OCI-LY7 (cell line): Measurements from ENCODE around the gene GPR78. TPM values are rescaled to one million over a fixed set of nuclear protein-coding genes. Genes with fewer than 3 reads are reported as not detected.

ENCODE experiments used
- BruUV-seq: library from RNA; stranded (reverse); fragments of 400-500 nt; replicated peaks from 2 replicates; lab custom pipeline; 2021; lab: Mats Ljungman, UMichigan
- CTCF ChIA-PET: fragments of 300-600 bp; sonication (Branson Sonifier 250); formaldehyde crosslinking; loops from one replicate; lab custom pipeline; 2022; ENCODE audit warnings: antibody characterized with exemption; ENCODE audit not compliant: unreplicated experiment; lab: Charles Lee
- POLR2A ChIA-PET: fragments of 300-600 bp; sonication (Branson Sonifier 250); formaldehyde crosslinking; loops from one replicate; lab custom pipeline; 2022; ENCODE audit warnings: antibody characterized with exemption; lab: Charles Lee
- DNase-seq: peaks from one replicate; pipeline ENCODE4 v3.0.0-alpha.2; 2015; ENCODE audit warnings: low spot score
- H2AFZ ChIP-seq: fragments of 200-600 bp; sonication (generic), shearing (Covaris generic); 2 replicates; pipeline ENCODE4 v1.6.1; 2014; ENCODE audit warnings: mild to moderate bottlenecking, antibody characterized with exemption, low read length, moderate library complexity
- H3K27ac ChIP-seq: fragments of 200-600 bp; sonication (generic); 2 replicates; pipeline ENCODE4 v1.5.1; 2014; ENCODE audit warnings: mixed run types, low read depth, mild to moderate bottlenecking, moderate library complexity, low read length, inconsistent platforms; ENCODE audit not compliant: poor library complexity, severe bottlenecking
- H3K36me3 ChIP-seq: fragments of 200-600 bp; sonication (generic); 2 replicates; pipeline ENCODE4 v1.6.1; 2014; ENCODE audit warnings: mild to moderate bottlenecking, antibody characterized with exemption, low read length, moderate library complexity, mixed read lengths; ENCODE audit not compliant: insufficient read depth
- H3K4me1 ChIP-seq: fragments of 200-600 bp; sonication (generic); 2 replicates; pipeline ENCODE4 v1.5.1; 2014; ENCODE audit warnings: mild to moderate bottlenecking, low read length; ENCODE audit not compliant: insufficient read depth, poor library complexity, severe bottlenecking
- H3K4me2 ChIP-seq: fragments of 200-600 bp; sonication (generic); 2 replicates; pipeline ENCODE4 v1.6.1; 2014; ENCODE audit warnings: mild to moderate bottlenecking, low read length
- H3K4me3 ChIP-seq: fragments of 200-600 bp; sonication (generic); 2 replicates; pipeline ENCODE4 v1.5.1; 2014; ENCODE audit warnings: mild to moderate bottlenecking, low read depth, low read length; ENCODE audit not compliant: poor library complexity, severe bottlenecking
- H3K79me2 ChIP-seq: fragments of 200-600 bp; sonication (generic); 2 replicates; pipeline ENCODE4 v1.6.1; 2016; ENCODE audit warnings: low read depth, mild to moderate bottlenecking, low read length, moderate library complexity, mixed read lengths; ENCODE audit not compliant: insufficient read depth
- H3K9me2 ChIP-seq: fragments of 200-600 bp; sonication (generic); 2 replicates; pipeline ENCODE4 v1.6.1; 2016; ENCODE audit warnings: mild to moderate bottlenecking, low read length, mixed read lengths; ENCODE audit not compliant: insufficient read depth
- H3K9me3 ChIP-seq: fragments of 200-600 bp; sonication (generic); 2 replicates; pipeline ENCODE4 v1.6.1; 2014; ENCODE audit warnings: mild to moderate bottlenecking, mixed run types, low read length, mixed read lengths
- H4K20me1 ChIP-seq: fragments of 200-600 bp; sonication (generic); 2 replicates; pipeline ENCODE4 v1.6.1; 2014; ENCODE audit warnings: mild to moderate bottlenecking, antibody characterized with exemption, low read length, moderate library complexity, mixed read lengths; ENCODE audit not compliant: insufficient read depth
- CTCF ChIP-seq: fragments of 200-600 bp; sonication (generic); conservative IDR thresholded peaks from 2 replicates; pipeline ENCODE4 v1.5.1; 2014; ENCODE audit warnings: mild to moderate bottlenecking, antibody characterized with exemption, low read length, moderate library complexity, mixed read lengths
- EZH2phosphoT487 ChIP-seq: fragments of 200-600 bp; sonication (generic); IDR thresholded peaks from 2 replicates; pipeline ENCODE4 v1.6.1; 2018; ENCODE audit warnings: low read depth, borderline replicate concordance, mild to moderate bottlenecking, mixed run types, antibody characterized with exemption, low read length, moderate library complexity, mixed read lengths
- intact Hi-C: fragments of 100-400 bp; cut with micrococcal nuclease; formaldehyde crosslinking; loops from one replicate; pipeline ENCODE4 v1.10.0; 2022; ENCODE audit not compliant: unreplicated experiment
- total RNA-seq, 2 experiments: library from RNA; depleted of rRNA in 1 of 2; stranded (reverse); fragments of >200 nt in 1 of 2; shearing (Covaris generic) in 1 of 2; gene quantifications; 2 replicates each; pipeline ENCODE4 v1.2.3, GENCODE V29; 2014 to 2022

Gene GPR78
- total RNA-seq, 2 experiments from 2014 or later, result not detected

DNA sequence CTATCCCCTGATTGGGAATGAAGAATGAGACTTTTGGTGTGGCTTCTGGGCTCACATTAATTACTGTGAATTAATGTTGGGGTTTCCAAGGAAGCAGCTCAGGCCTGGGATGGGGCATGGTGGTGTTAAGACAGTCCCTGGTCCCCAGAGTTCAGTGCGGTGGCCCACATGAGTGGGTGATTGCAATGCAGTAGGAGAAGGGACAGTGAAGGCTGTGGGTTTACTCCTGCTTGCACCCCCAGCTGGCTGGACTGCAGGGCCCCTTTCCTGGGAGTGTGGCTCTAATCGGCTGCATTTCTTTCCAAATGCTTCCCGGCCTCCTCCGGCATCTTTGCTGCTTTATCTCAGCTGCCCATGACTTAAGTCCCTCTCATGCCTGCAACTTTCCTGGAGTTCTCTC is 28.2 kb upstream of the GPR78 start:
- ChIA-PET POLR2A (interaction anchor here (0.6 kb wide), 1 partner anchor 496 kb away, joined by 3 read pairs; no protein-coding TSS in a partner anchor), CTCF (no interaction called here)
- intact Hi-C loops, result no loop called here
- Histone ChIP-seq H3K27ac (no peak overlapping the region), H4K20me1 (no peaks in the 10 kb centered on the region), H3K9me3 (no peaks in the 10 kb centered on the region), H3K36me3 (no peaks in the 10 kb centered on the region), H3K4me1 (no peaks in the 10 kb centered on the region), H3K4me2 (no peak overlapping the region), H2AFZ (no peak overlapping the region), H3K4me3 (no peak overlapping the region), H3K79me2 (no peaks in the 10 kb centered on the region), H3K9me2 (no peaks in the 10 kb centered on the region)
- DNase-seq, result no peak
- no TSS peak for BruUV-seq
- TF ChIP-seq CTCF (no peak), EZH2phosphoT487 (no peak)

DNA sequence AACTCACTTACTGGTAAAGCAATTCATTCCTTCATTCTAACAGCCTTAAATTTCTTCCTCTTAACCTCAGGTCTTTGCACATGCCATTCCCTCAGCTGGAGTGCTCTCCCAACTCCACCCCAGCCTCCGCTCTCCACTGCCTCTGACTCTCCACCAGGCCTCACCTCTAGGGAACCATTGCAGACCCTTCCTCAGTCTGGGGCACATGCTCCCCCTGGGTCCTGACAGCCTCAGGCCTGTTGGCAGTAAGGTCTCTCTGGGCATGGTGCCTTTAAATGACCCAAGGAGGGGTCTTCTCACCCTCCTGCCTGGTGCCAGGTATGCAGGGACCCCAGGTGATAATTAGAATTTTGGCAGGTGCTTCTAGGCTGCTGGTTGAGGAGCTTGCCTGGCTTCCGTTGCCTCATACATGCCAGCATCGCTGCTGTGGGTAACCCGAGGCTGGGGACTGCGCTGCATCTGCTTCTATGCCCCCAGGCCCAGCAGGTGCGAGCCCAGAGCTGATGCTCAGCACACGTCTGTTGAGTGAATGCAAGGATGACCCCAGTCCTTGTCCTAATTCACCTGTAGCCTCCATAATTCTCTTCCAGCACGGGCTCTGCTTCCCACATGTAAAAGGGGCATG is 27.5 kb upstream of the GPR78 start:
- H4K20me1 ChIP-seq, result no peaks in the 10 kb centered on the region
- DNase-seq, result no peak
- POLR2A ChIA-PET, result no interaction called here
- no TSS peak for BruUV-seq
- TF ChIP-seq CTCF, result no peak
- TF ChIP-seq EZH2phosphoT487, result no peak
- no peak overlapping the region for H3K27ac ChIP-seq
- H3K9me2 ChIP-seq, result no peaks in the 10 kb centered on the region
- no peaks in the 10 kb centered on the region for H3K4me1 ChIP-seq
- intact Hi-C loops, result no loop called here
- H3K4me2 ChIP-seq, result no peak overlapping the region
- H3K79me2 ChIP-seq, result no peaks in the 10 kb centered on the region
- no peak overlapping the region for H3K4me3 ChIP-seq
- no peaks in the 10 kb centered on the region for H3K36me3 ChIP-seq
- CTCF ChIA-PET, result no interaction called here
- no peak overlapping the region for H2AFZ ChIP-seq
- no peaks in the 10 kb centered on the region for H3K9me3 ChIP-seq

DNA sequence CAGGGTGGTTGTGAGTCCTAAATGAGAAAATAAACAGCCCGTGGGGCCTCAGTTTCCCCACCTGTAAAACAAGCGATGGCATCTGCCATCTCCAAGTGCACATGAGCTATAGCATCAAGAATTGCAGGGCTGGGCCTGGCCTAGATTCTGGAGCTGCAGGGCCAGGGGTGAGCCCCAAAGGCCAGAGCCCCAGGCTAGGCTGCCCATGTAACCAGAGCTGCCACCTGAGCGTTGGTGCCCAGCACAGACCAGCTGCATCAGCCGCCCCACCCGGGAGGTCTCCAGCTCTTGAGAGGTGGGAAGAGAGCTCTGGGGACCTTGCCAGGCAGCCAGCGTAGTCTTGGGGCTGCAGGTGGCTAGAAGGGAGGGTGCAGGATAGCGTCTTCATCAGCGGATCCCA is 27.0 kb upstream of the GPR78 start:
- no peak overlapping the region for H3K4me3 ChIP-seq
- intact Hi-C loops, result no loop called here
- H3K9me2 ChIP-seq, result no peaks in the 10 kb centered on the region
- ChIA-PET CTCF (no interaction called here), POLR2A (no interaction called here)
- DNase-seq, result no peak
- no peaks in the 10 kb centered on the region for H3K4me1 ChIP-seq
- TF ChIP-seq EZH2phosphoT487 (no peak), CTCF (no peak)
- BruUV-seq, result no TSS peak
- no peaks in the 10 kb centered on the region for H3K9me3 ChIP-seq
- no peaks in the 10 kb centered on the region for H3K79me2 ChIP-seq
- H3K4me2 ChIP-seq, result no peak overlapping the region
- H4K20me1 ChIP-seq, result no peaks in the 10 kb centered on the region
- H3K36me3 ChIP-seq, result no peaks in the 10 kb centered on the region
- no peak overlapping the region for H3K27ac ChIP-seq
- H2AFZ ChIP-seq, result no peak overlapping the region
